Omental fat pad (tissue), 4 donors: Measurements from ENCODE around the gene LGALS3BP. TPM values are rescaled to one million over a fixed set of nuclear protein-coding genes. Genes with fewer than 3 reads are reported as not detected.

Experiments used
- ATAC-seq: fragments of 150-250 bp; one replicate; pipeline ENCODE4 v1.9.1; 2016; ENCODE audit warnings: mild to moderate bottlenecking, moderate library complexity; ENCODE audit not compliant: low FRiP score
- DNase-seq: peaks from one replicate; pipeline ENCODE4 v3.0.0-alpha.2; 2019; ENCODE audit warnings: low spot score
- total RNA-seq, 4 donors: library from RNA; depleted of rRNA; stranded (reverse); fragments of >200 nt; gene quantifications; one replicate each; pipeline ENCODE4 v1.1.0, GENCODE V29; 2016
- TF ChIP-seq, protein P1 (sequence below), 3 donors: fragments of 450-650 bp; IDR thresholded peaks; one replicate each; pipeline ENCODE4 v1.5.1; 2016 to 2017; ENCODE audit warnings: antibody characterized with exemption in 3 of 3, mild to moderate bottlenecking in 3 of 3, moderate library complexity in 2 of 3

LGALS3BP gene
- total RNA-seq, 4 donors from 2014 or later: 325 to 516 (median 441) TPM

DNA sequence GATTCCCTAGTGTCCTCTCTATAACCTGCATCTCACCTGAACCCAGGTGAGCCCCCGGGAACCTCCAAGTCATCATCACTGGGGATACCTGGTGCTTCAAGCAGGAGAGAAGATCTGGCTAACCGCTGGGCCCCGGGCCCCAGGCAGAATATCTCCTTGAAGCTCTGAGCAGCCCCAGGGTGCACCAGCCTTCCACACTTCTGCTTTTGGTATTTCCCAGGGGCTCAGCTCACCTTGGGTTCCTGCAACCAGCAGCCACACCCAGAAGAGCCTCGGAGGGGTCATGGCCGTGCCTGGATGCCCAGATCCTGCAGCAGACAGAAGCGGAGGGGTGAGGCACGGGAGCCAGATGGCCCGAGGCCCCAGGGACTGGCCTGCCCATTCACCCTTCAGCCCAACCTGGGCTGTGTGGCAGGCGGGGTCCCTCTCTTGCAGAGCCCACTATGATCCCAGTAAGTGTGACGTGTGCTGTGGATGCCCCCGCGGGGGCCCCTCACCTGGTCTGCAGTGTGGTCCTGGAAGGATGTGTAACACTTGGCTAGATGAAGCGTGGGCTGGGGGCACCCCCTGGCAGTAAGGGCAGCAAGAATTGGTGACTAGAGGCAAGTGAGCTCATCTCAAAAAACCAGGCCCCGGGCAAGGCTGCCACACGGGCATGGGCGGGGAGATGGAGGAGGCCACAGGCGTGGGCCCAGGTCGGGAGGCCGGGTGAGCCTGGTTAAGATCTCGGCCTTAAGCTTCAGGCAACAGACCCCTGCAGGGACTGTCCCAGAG lies 2.6 kb downstream of the LGALS3BP start:
- DNase-seq (no peak), ATAC-seq (no peak)
- TF ChIP-seq, protein P1, sequence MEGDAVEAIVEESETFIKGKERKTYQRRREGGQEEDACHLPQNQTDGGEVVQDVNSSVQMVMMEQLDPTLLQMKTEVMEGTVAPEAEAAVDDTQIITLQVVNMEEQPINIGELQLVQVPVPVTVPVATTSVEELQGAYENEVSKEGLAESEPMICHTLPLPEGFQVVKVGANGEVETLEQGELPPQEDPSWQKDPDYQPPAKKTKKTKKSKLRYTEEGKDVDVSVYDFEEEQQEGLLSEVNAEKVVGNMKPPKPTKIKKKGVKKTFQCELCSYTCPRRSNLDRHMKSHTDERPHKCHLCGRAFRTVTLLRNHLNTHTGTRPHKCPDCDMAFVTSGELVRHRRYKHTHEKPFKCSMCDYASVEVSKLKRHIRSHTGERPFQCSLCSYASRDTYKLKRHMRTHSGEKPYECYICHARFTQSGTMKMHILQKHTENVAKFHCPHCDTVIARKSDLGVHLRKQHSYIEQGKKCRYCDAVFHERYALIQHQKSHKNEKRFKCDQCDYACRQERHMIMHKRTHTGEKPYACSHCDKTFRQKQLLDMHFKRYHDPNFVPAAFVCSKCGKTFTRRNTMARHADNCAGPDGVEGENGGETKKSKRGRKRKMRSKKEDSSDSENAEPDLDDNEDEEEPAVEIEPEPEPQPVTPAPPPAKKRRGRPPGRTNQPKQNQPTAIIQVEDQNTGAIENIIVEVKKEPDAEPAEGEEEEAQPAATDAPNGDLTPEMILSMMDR (IDR thresholded peaks at IDR 0.05): no peak

DNA sequence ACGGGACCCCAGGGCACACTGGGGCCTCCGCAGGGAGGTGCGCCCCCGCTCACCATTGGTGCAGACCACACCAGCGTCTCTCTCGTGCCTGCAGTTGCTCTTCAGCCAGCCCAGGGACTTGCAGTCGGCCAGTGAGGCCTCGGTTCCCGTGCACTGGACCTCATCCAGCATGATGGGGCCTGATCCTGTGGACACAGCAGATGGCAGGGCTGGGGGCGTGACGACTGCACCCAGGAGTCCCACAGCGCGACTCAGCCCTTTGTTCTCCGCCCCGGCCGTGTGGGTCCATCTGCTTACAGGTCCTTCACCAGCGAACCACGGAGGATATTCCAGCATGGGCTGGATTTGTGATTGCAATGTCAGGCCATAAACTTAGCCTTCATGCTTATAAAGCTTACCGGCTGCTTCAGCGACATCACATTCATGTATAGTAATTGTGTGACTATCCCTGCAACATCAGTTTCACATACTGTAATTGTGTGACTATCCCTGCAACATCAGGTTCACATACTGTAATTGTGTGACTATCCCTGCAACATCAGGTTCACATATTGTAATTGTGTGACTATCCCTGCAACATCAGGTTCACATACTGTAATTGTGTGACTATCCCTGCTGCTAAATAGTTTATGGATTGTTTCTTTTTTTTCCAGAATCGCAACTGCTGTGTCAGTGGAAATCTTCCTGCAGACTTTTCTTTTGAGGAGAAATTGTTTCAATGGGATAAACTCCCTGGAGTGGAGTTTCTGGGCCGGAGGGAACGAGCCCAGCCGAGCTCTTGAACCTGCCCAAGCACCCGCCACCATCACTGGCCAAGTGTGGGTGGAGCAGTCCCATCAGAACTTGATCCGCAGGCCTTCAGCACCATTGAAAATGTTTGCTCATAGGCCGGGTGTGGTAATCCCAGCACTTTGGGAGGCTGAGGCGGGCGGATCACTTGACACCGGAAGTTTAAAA lies 4.8 kb downstream of the LGALS3BP start:
- TF ChIP-seq, protein P1 (IDR thresholded peaks at IDR 0.05): no peak
- DNase-seq (no peak), ATAC-seq (peak; percentile 53)

DNA sequence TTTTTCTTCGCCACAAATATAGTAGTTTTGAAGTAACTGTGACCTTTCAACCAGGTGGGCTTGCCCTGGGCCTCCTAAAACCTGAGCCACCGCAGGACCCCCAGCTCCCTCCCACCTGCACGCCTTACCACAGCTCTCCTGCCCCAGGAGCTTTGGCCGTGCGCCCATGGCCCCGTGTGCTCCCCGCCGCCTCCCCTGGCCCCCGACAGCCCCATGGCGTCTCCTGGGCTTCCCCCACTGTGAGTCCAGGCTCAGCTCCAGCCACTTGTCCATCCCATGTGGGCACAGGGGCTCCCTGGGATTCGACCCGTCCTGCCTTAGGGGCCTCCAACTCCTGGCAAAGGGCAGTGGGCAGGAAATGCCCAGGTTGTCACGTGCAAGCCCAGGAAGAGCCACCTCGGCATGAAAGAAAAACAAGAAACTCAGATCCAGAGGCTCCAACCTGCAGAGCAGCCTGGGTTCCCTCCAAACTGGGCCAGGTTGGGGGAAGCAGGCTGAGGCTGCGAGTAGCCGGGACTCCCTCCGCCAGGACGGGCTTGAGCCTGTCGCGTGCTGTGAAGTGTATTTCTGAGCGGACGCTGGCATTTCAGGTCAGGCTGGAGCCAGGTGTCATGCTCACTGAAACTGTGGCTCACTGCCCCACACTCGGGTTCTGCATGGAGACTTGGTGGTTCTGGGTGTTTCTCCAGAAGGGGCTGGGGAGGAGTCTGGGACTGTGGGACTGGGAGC lies 5.8 kb downstream of the LGALS3BP start:
- TF ChIP-seq, protein P1 (IDR thresholded peaks at IDR 0.05): no peak
- DNase-seq (no peak), ATAC-seq (no peak)

DNA sequence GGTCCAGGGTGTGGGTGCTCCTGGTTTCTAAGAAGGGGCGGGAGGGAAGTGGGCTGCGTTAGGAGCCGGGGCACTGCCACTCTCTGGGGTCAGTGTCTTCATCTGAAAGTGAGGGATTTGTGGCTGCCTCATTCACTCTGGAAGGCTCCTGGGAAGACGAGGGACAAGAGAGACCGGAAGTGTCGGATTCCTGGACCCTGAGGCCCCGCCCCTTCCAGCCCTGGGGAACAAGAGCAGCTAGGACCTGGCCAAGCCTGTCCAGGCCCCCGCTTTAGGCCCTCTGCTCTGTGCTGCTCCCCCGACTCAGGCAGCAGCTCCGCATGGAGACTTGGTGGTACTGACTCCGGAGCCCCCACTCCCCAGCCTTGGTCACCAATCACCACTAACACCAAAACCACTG lies 6.5 kb downstream of the LGALS3BP start:
- ATAC-seq: no peak
- no peak for DNase-seq
- TF ChIP-seq, protein P1 (IDR thresholded peaks at IDR 0.05): no peak

DNA sequence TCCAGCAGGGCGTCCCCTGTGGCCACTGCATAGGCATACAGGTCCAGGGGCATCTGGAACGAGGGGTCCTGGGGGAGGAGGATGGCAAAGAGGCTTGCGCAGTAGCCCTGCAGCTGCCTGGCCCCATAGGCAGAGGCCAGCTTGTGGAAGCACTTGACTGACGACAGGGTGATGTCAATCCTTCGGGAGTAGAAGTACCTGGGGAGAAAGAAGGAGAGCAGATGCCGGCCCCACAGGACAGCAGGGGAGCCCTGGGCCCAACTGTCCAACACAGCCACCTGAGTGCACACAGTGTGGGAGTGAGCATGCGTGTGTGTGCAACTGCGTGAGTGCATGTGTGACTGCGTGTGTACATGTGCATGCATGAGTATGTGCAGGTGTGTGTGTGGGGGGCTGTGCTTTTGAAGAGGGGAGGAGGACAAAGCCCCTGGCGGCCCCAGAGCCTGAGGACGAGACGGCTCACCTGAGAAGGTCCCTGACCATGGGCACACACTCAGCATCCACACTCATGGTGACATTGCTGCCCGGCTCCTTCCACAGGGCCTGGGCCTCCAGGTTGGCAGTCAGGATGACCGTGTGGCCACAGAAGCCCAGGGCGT lies 7.1 kb downstream of the LGALS3BP start:
- ATAC-seq: no peak
- DNase-seq: no peak
- TF ChIP-seq, protein P1 (IDR thresholded peaks at IDR 0.05): no peak

DNA sequence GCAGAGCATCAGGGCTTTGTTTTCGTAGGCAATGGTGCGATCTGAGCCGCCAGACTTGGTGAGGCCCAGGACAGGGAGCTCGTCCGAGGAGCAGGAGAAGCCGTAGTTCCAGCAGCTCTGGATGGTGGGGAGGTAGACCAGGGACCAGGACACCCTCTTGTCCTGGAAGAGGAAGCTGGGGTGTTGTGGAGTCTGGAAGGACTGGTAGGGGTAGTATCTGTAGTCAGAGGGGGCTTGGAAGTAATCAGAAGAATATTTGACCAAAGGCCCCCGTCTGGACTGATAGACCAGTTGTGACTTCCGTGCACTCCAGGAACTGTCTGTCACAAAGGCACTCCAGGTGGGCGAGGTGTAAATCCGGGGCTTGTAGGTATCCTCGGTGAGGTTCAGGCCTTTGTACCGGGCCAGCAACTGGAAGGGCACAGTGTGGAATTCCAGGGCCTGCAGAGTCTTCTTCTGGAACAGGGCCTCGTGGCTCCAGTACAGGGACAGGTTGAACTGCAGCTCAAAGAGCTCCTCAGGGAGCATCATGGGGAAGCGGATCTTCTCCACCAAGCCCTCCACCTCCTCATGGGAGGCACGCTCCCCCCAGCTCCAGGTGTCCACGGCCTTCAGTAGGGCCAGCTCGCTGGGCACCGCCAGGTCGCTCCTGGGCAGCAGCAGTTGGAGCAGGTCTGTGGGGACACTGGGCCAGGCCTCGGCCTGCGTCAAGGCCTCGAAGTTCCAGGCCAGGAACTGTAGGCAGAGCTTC lies 7.8 kb downstream of the LGALS3BP start:
- ATAC-seq: no peak
- TF ChIP-seq, protein P1 (IDR thresholded peaks at IDR 0.05): no peak
- DNase-seq: no peak
